ENCODE results near the gene TRHDE.

Gene TRHDE

DNA sequence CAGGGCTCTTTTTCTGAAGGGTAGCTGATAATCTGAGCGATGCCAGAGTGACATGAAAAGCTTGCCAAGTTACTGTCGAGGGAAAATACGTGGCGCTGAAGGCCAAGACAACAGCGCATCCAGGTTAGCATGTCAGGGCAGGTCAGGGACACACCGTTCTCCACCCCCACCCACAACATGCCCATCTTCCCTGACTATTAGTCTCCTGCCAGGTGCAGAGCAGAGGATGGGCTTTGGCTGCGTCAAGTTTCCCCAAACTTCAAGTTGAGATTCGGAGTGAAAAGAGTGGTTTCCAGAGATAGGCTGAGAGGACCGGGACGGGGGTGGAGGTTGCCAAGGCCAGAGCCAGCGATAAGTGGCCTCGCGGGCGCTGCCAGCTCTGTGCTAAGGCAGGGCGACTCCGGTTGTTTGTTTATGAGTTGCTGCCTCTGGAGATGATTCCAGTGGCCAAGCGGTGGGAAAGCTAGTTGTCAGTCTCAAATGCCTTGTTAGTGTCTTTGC lies 1.7 kb downstream of the TRHDE start:
- no peak for DNase-seq

- DNase-seq = no peak
Measured at GRCh38 chr12:72274931-72275330, 2.8 kb downstream of the TRHDE start.

DNA sequence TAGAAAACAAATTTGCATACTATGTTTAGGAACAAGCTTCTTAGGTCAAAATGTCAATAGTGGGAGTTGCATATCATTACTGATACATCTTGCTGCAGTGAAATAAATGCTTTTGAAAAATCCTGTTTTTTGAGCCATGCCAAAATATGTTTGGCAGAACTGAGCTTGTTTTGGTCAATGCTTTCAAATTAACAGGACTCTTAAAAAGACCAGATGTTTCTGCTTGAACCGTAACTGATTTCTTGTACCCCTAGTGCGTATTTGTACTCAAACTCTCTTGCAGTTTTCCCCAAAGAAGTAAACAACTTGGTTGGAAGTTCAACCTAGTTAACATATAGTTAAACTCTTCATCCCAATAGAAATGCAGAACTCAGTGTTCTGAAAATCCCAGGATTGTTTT lies 3.4 kb downstream of the TRHDE start:
- DNase-seq = no peak

- no peak for DNase-seq
Measured at GRCh38 chr12:72276181-72276805, 4.1 kb downstream of the TRHDE start.

DNA sequence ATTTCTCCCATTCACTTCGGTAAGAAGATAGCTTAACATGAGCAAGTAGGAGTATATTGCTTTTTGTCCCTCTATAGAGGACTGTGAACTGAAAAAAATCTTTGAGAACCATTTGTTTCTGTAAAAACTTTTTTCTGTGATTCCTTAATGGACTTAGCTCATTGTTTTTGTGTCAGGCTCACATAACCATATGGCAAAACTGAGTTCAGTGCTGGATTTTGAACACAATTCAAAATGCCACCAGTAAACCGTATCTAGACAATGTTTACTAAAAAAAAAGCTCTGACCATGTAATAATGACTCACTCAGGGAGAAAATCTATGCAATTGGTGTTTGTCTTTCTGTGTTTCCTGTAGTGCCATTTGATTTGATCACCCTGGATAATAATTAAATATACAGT lies 5.2 kb downstream of the TRHDE start:
- DNase-seq = no peak

GRCh38 chr12:72278894-72279293 lies 6.7 kb downstream of the TRHDE start:
- no peak for DNase-seq

DNA sequence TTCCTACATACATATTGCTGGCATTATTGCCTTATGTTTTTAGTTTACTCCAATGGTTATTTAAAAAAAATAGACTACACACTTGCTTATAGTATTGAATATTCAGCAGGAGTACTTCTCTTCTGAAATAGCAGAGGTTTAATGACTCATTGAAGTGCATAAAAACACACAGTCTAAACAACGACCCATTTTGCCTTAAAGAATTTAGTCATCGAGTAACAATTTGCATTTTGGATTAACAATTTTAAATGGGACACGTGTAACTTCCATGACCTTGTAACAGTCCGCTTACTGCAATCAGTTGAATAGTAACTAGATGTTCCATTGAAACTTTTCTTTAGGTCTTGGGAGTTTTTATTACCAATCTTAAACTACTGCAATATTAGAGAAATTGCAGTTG lies 9.0 kb downstream of the TRHDE start:
- DNase-seq = no peak

- DNase-seq = no peak
Measured at GRCh38 chr12:72282721-72283120, 10.6 kb downstream of the TRHDE start.

- no peak for DNase-seq
Measured at GRCh38 chr12:72285861-72286260, 13.7 kb downstream of the TRHDE start.

DNA sequence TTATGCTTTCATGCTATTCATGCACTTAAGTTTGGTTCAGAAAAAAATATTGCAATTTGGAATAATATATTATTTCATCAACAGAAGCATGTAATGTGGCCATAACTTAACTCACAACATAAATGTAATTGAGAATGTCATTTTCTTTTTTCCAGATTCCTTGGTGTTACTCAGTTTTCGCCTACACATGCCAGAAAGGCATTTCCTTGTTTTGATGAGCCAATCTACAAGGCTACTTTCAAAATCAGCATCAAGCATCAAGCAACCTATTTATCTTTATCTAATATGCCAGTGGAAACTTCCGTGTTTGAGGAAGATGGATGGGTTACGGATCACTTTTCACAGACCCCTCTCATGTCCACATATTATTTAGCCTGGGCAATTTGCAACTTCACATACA lies 14.4 kb downstream of the TRHDE start:
- DNase-seq = no peak

GRCh38 chr12:72288436-72288835 lies 16.3 kb downstream of the TRHDE start:
- no peak for DNase-seq

DNA sequence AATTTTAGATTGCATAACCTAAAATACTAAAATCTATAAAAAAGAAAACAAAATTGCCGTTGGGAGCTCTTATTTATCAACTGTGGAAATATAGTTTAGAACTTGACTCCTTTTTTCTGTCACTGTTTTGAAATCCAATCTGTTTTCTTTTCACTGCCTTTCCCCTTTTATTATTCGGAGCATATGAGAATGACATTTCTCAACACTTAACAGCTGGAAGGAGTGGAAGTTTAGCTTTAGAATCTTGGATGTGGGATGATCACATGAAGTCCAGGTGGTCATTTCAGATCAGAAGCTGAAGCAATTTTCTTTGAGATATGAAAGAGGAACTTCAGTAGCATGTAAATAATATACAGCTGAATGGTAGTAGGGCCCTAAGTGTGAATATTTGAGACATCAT lies 16.7 kb downstream of the TRHDE start:
- DNase-seq = no peak

DNA sequence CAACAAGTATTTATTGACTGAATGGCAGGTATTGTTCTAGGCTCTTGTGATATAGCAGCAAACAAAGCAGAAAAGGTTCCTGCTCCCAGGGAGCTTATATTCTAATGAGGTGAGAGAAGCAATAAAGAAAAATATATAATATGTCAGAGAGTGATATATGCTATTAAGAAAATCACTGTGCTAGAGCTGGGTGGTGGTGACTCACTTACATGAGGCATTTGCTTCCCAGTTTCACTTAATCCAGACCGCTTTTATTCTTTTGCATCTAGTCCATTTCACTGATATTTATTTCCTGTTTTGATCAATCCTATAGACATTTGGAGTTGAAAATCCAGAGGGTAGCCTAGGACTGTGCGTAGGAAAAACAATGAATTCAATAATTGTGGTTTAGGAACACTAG lies 17.5 kb downstream of the TRHDE start:
- no peak for DNase-seq

GRCh38 chr12:72291175-72291574 lies 19.0 kb downstream of the TRHDE start:
- DNase-seq = no peak

GRCh38 chr12:72293701-72294100 lies 21.5 kb downstream of the TRHDE start:
- DNase-seq = no peak

GRCh38 chr12:72295101-72295500 lies 22.9 kb downstream of the TRHDE start:
- DNase-seq = no peak

GRCh38 chr12:72295744-72296143 lies 23.6 kb downstream of the TRHDE start:
- DNase-seq = no peak

DNA sequence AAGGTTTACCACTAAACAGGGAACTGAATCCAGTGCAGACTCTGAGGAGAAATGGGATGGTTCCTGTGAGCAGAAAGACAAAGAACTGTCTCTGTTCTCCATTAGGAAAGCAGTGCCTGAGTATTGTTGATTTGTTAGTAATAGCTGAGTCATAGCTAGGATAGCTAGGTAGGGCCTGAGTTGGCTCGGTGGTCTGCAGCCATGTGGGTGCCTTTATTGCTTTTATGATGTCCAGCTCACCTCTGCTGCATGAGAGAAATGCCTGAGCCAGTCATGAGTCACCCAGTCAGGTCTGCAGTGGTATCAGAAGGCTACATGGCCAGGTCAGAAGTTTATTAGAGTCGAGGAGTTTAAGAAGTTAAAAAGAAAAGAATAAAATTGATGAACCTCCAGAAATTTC lies 24.2 kb downstream of the TRHDE start:
- no peak for DNase-seq

DNA sequence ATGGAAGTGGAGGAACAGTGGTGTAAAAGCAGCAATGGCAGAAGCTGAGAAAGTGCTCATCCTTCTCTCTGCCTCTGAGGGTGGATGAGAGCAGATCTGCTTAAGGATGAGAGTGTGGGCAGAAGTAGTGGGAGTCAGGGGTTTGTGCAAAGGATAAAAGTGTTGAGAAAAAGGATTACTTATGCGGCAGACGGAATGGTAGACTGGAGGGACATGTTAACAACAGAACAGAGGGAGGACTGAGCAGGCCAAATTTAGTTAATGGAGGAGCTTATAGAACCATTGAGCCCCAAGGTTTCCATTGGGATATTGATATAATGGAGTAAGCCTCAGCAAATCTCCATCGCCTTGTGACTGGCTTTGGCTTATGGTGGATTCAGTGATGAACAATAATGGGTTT lies 25.5 kb downstream of the TRHDE start:
- DNase-seq = no peak

GRCh38 chr12:72300728-72301127 lies 28.6 kb downstream of the TRHDE start:
- DNase-seq = no peak

DNA sequence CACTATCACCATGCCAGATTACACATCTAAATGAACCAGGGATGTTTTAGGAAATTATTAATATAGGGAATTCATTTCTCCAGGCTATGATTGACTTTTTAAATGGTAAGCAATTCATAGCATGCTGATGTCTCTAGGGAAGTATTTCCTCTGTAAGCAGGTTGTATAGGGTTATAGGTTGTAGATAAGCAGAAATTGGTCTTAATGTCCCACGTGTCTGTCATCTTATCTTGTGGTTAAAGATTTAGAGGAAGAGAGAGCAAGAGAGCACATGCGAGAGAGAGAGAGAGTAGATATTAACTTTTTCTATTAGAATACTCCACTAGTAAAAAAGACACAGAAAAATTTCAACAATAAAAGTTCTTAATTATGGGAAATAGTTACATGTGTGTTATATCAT lies 32.6 kb downstream of the TRHDE start:
- DNase-seq = no peak

DNA sequence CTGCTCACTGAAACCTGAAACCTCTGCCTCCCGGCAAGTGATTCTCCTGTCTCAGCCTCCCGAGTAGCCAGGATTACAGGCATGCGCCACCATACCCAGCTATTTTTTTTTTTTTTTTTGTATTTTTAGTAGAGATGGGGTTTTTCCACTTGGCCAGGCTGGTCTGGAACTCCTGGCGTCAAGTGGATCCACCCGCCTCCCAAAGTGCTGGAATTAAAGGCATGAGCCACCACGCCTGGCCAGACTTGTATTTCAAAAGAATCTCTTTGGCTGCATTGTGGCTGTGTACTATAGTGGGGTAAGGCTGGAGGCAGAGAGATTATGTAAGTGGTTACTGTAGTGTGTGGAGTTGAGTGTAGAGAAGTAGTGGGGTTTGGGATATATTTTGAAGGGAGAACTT lies 35.1 kb downstream of the TRHDE start:
- DNase-seq = no peak

DNA sequence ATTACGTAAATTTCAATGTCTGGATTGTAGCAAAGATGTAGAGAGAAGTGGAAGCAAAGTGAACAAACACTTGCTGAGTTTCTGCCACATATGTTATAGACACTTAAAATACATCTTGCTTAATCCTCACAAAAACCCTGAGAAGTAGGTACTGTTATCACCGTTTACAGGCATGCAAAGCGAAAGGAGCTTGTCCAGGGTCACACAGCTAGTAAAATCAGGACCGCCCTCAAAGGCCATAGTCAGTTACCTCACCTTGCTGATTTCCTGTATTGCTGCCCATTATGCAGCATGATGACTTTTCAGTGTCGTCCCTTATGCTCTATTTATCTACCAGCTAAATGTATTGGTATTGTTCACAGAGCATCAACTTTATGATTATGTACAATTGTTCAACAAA lies 39.8 kb downstream of the TRHDE start:
- DNase-seq = no peak

DNA sequence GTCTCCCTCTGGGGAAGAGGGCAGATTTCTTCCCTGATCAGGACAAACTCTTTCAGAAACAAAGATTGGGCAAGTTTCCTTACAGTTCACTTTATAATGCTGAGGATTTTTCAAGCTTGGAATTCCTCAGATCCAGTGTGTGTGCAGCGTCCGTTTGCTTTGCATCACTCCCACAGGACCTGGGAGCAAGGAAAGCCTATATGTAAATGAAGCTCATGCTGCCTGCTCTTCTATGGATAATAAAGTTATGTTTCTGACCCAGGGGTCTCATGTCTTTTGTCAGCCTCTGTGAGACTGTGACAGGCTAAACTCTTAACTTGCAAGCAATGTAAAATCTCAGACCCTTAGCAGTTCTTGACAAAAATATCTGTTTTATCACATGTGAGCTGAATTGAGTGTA lies 41.6 kb downstream of the TRHDE start:
- no peak for DNase-seq

DNA sequence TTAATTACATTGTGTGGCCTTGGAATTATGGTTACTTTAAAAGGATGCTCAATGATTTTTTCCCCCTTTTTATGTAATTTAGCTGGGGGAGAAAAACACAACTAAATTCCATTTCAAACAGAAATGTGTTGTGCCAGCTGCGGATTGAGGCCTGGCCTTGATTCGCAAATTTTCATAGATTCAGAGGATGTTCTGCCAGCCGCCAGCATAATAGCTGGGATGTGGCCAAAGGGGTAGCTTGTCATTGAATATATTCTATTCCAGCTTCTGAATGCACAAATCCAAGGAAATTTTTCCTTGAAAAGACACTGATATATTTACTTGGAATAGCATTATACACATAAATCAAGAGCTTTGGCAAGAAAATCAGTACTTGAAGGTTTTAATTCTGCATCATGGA lies 43.7 kb downstream of the TRHDE start:
- DNase-seq = no peak

DNA sequence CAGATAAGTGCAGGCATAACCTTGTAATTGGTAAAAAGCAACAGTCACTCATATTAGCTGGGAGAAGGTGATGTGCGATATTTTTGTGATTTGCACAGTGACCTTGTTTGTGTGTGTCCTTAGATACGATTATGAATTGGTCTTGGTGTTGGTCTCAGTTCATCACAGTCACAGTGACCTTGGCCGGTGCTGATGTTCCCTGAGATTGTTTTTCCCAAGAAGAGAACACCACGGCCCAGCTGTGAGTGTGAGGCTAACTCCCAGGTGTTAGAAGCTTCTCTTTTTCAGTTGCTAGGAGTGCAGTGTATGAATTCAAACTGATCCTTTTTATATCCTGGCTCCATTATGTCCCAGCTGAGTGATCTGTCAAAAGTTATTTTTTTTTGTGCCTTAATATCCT lies 46.2 kb downstream of the TRHDE start:
- no peak for DNase-seq

Data from stimulated activated CD4-positive, alpha-beta T cell treated with anti-CD3 and anti-CD28 coated beads, Interleukin-15, amount 100 ng/mL, for 24 hours (primary cell).